HG02623 (cell line): Measurements from ENCODE around the gene EFCAB12.
"Not testable (repeated sequence)": the region's sequence is repeated elsewhere in the genome, so short reads cannot be mapped to it uniquely, and the experiment has no call there.

Source experiments
- ATAC-seq: cut with Tn5 transposase; IDR thresholded peaks from one replicate; pipeline ENCODE4 v1.9.1; 2021; ENCODE audit warnings: moderate library complexity; ENCODE audit not compliant: unreplicated experiment

Gene EFCAB12

DNA sequence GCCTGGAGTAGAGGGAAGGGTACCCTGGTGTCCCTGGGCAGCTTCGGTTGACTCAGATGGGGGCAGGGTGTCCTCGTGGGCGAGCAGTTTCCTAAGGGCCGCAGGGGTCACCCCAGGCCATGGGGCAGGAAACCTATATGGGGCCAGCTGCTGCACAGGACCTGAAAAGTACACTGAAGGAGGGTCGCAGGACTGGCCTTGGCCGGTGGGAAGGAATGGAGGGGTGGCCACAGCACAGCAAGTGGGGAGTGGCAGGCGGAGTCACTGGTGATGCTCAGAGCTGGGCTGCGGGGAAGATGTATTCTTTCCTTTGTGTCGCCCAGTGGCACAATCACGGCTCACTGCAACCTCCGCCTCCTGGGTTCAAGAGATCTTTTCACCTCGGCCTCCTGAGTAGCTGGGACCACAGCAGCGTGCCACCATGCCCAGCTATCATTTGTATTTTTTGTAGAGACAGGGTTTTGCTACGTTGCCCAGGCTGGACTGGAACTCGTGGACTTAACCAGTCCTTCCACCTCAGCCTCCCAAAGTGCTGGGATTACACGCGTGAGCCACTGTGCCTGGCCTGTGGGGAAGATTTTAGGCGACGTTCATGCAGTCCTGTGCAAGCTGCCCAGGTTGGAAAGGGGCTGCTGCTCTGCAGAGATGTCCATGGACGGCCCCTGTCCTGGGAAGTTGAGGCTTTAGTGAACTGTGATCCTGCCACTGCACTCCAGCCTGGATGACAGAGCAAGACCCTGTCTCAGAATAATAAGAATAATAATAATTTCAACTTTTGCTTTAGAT lies 57.2 kb downstream of the EFCAB12 start:
- no peak for ATAC-seq

GRCh38 chr3:129370248-129370964 lies 58.0 kb downstream of the EFCAB12 start:
- no peak for ATAC-seq

DNA sequence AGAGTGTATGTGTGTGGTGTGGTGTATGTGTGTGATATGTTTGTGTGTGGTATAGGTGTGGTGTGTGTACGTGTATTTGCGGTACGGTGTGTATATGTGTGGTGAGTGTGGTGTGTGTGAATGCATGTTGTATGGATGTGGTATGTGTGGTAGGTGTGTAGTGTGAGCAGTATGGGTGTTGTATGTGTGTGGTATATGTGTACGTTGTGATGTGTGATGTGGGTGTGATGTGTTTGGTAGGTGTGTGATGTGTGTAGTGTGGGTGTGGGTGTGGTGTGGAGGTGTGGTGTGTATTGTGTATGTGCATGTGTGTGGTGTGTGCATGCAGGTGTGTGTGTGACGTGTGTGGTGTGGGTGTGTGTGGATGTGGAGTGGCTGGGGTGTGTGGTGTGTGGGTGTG lies 58.7 kb downstream of the EFCAB12 start:
- ATAC-seq = no peak

DNA sequence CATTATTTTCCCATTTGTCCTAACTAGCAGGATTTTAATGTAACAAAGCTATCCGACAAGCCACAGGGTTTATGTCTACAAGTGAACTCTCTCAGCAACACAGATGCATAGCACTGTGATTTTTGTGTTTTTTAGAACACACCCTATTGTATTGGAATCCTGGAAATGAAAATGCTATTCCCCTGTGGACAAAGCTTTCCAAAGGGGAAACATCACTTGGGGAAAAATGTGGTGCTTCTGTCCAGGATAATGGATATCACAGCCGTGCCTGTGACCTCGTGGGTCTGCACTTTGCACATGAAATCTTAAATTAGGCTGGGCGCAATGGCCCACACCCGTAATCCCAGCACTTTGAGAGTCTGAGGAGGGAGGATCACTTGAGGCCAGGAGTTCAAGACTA lies 60.6 kb downstream of the EFCAB12 start:
- no peak for ATAC-seq

- ATAC-seq = no peak
These were observed 62.1 kb downstream of the EFCAB12 start for GRCh38 chr3:129366312-129366831.

DNA sequence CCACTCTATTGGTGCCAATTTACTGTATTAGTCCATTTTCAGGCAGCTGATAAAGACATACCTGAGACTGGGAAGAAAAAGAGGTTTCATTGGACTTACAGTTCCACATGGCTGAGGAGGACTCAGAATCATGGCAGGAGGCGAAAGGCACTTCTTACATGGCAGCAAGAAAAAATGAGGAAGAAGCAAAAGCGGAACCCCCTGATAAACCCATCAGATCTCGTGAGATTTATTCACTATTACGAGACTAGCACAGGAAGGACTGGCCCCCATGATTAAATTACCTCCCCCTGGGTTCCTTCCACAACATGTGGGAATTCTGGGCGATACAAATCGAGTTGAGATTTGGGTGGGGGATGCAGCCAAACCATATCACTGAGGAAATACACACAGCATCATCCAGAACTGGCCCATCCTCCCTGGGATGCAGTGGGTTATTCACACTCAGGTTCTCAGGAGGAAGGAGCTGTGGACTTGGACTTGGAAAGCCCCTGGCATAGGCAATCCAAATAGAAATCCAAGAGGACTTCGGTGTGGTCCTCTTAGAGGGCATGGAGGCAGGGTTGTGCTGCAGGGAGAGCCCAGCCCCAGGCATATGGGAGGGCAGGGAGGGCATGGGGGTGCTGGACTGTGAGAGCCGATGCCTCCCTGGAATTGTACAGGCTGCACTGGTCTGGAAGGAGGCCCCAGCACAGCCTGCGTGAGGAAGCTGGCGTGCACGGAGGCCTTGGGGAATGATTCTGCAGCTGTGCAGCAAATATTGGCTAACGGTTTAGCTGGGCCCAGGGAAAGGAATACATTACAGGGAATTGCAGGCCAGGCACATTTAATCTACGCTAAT lies 62.9 kb downstream of the EFCAB12 start:
- no peak for ATAC-seq

DNA sequence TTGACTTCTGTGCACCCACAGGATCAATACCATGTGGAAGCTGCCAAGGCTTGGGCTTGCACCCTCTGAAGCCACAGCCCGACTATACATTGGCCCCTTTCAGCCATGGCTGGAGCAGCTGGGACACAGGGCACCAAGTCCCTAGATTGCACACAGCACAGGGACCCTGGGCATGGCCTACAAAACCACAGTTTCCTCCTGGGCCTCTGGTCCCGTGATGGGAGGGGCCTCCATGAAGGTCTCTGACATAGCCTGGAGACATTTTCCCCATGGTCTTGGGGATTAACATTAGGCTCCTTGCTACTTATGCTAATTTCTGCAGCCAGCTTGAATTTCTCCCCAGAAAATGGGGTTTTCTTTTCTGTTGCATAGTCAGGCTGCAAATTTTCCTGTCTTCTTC lies 63.6 kb downstream of the EFCAB12 start:
- not testable (repeated sequence) for ATAC-seq

DNA sequence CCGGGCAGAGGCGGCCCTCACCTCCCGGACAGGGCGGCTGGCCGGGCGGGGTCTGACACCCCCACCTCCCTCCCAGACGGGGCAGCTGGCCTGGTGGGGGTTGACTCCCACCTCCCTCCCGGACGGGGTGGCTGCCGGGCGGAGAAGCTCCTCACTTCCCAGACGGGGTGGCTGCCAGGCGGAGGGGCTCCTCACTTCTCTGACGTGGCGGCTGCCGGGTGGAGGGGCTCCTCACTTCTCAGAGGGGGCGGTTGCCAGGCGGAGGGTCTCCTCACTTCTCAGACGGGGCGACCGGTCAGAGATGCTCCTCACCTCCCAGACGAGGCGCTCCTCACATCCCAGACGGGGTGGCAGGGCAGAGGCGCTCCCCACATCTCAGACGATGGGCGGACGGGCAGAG lies 65.1 kb downstream of the EFCAB12 start:
- not testable (repeated sequence) for ATAC-seq

GRCh38 chr3:129360705-129361460 lies 67.6 kb downstream of the EFCAB12 start:
- ATAC-seq = no peak

DNA sequence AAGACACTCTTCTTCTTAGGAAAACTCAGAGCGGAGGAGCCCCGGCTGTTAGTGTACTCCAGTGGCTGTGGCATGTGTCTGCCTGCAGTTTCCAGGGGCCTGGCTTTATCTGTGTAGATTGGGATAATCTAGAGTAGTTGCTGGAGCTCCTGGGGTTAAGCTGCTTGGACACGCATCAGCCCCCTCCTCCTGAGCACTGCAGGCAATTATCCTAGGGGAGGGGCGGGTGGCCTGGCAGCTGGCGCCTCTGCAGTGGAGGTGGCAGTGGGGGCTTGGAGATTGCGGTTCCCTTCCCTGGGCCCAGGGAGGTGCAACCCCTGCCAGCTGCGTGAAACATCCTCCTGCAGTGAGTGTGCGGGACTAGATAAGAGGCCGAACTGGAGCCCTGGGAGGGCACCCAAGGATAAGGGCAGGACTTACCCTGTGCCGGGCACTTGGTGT lies 68.2 kb downstream of the EFCAB12 start:
- ATAC-seq = no peak

GRCh38 chr3:129358772-129359371 lies 69.6 kb downstream of the EFCAB12 start:
- no peak for ATAC-seq

GRCh38 chr3:129358177-129358771 lies 70.2 kb downstream of the EFCAB12 start:
- ATAC-seq = no peak

DNA sequence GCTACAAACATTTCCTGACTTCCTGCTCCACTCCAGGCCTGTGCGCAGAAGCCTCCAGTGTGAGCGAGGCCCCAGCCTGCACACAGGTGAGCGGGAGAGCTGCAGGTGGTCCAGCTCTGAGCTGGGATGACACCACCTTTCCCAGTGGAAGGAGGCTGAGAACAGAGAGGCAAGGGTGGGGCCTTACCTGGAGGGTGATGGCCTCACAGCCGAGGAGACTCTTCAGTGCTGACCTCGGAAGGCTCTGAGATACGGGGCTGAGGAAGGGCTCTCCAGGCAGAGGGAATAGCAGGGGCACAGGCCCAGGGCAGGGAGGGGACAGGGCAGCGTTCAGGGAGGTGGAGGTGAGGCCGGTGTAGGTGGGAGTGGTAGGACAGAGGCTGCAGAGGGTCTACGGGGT lies 70.8 kb downstream of the EFCAB12 start:
- no peak for ATAC-seq

DNA sequence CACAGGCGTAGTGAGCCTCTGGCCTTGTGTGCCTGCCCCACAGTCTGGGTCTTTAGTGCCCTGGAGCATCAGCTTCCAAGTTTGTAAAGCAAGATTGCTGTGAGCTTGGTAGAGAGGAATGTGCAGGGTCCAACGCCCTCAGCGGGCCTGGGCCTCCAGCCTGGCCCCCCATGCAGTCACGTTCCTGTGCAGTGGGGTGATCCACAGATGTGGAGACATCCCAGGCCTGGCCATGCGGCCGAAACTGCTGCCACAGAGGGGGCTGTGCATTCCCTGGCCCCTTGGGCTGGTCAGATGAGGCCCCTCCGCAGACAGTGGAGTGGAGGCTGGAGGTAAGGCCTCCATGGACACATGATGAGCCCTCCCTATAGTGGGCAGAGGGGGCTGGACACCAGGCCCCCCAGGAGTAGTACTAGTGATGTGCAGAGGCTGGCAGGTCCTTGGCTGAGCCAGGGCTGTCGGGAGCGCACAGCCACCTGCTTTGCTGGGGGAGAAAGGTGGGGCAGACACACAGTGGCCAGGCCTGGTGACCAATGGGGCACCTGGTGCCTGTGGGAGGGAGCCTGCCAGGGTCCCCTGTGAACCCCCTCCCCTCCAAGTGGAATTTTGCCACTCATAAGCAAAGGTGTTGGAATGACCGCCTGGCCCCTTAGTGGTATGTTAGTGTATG lies 71.5 kb downstream of the EFCAB12 start:
- ATAC-seq = no peak

GRCh38 chr3:129353589-129353941 lies 74.9 kb downstream of the EFCAB12 start:
- no peak for ATAC-seq

DNA sequence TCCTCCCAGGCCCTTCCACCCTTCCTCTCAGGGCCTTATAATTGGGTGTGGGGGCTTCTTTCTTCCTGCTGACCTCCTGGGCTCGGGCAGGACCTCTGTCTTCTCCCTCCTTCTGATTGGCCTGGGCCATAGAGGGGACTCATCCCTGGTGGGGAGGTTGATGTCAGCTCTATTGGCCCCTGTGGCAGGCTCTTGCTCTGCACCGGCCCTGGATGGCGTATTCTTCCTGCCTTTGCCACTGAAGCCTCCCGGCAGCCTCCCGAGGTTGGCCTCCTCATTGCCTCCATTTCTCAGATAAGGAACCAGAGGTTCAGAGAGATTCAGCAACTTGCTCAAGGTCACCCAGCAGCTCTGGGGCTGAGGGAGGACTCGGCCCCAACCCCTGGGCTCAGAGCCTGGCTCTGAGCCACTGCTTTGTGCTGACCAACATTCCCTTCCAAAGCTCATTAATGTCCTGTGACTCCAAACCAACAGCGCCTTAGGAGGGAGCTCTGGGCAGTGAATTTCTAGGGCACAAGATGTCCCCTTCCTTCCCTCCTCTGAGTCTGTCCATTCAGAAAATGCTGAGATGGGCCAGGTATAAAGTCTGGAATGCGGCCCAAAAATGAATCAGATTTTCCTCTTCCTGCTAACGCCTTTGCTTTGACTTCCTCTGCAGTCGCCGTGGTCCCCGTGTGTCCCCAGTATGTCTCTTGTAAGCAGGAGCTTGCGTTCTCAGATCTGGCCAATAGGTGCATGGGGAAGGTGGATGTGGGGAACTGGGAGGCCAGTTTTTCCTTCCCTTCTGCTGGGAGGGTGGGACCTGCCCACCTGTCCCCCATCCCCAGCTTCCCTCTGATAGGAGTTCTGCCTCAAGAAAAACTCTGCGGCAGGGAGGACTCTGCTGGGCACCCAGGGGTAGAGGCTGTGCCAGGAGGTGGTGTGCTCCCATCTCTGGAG lies 75.5 kb downstream of the EFCAB12 start:
- ATAC-seq = no peak

- no peak for ATAC-seq
These were observed 76.4 kb downstream of the EFCAB12 start for GRCh38 chr3:129352045-129352444.
